SK-N-MC (cell line): Measurements from ENCODE around the gene ANGEL1.

ENCODE experiments used
- EZH2 ChIP-seq: fragments of 200-600 bp; sonication (generic); IDR thresholded peaks from one replicate; pipeline ENCODE4 v1.6.1; 2017; ENCODE audit warnings: antibody characterized with exemption
- FOXP2 ChIP-seq: optimal IDR thresholded peaks from 2 replicates; pipeline ENCODE3; 2011; ENCODE audit warnings: mild to moderate bottlenecking, moderate library complexity; ENCODE audit not compliant: insufficient read depth; ENCODE audit errors: extremely low read length, control extremely low read depth
- POLR2AphosphoS5 ChIP-seq: IDR thresholded peaks from 2 replicates; pipeline ENCODE4 v1.6.1; 2012; ENCODE audit warnings: mild to moderate bottlenecking, low read depth, low read length, borderline replicate concordance

- TF ChIP-seq EZH2 (no peak), POLR2AphosphoS5 (no peak), FOXP2 (no peak)
Measured at GRCh38 chr14:76814726-76815645, 2.3 kb upstream of the ANGEL1 start.
